ENCODE measurements around the gene SLC2A11. TPM values are rescaled to one million over a fixed set of nuclear protein-coding genes. Genes with fewer than 3 reads are reported as not detected.

Gene SLC2A11
- total and polyA plus RNA-seq, 10 of the 15 experiments (the other 5 are each of a cell fraction or from before 2014, with no cell fraction given), result 0.98 to 18.3 (median 8.6) TPM

- TF ChIP-seq CTCF (IDR thresholded peaks at IDR 0.05 in 2 of 3, conservative IDR thresholded peaks at IDR 0.05 in 1 of 3; ENCODE audit: control insufficient read depth in 2 of 3, extremely low read depth in 1 of 3, insufficient read depth in 1 of 3, low read depth in 3 of 3, low read length in 3 of 3), result peak; percentile 94 to 98 (median 97); a peak in 5 of 6 replicates
- 0 out of 2 replicates have a peak, but pooled peaks have one; percentile 32 for TF ChIP-seq NBN (IDR thresholded peaks at IDR 0.05)
- no peak for TF ChIP-seq MYB (IDR thresholded peaks at IDR 0.05; ENCODE audit: borderline replicate concordance, low read depth, low read length)
- TF ChIP-seq EGR1 (IDR thresholded peaks at IDR 0.05; ENCODE audit: borderline replicate concordance in 1 of 2, low read depth in 2 of 2, low read length in 2 of 2), result peak in 1 of 2 experiments; percentile 73; a peak in 2 of 3 replicates
- no peak for TF ChIP-seq TARDBP (IDR thresholded peaks at IDR 0.05; ENCODE audit: borderline replicate concordance)
- TF ChIP-seq GABPA (IDR thresholded peaks at IDR 0.05; ENCODE audit: low read depth), result no peak
- TF ChIP-seq DPF2 (IDR thresholded peaks at IDR 0.05), result peak; percentile 53; the same call in 1 of the 2 replicates
- TF ChIP-seq CBFB (IDR thresholded peaks at IDR 0.05; ENCODE audit: low read depth), result no peak
- no peak for TF ChIP-seq E2F4 (IDR thresholded peaks at IDR 0.05; ENCODE audit: low read depth, low read length)
- TF ChIP-seq GATAD2B (conservative IDR thresholded peaks at IDR 0.05; ENCODE audit: low read depth), result 0 out of 2 replicates have a peak, but pooled peaks have one; percentile 49
- no peak for TF ChIP-seq ZNF217 (IDR thresholded peaks at IDR 0.05)
- no peak for TF ChIP-seq BRCA1 (IDR thresholded peaks at IDR 0.05; ENCODE audit: low read depth, low read length)
- TF ChIP-seq TCF3 (IDR thresholded peaks at IDR 0.05; ENCODE audit: borderline replicate concordance, insufficient read depth, low read depth, low read length), result no peak
- TF ChIP-seq SRF (IDR thresholded peaks at IDR 0.05; ENCODE audit: low read depth in 2 of 2, low read length in 2 of 2), result 0 out of 4 replicates have a peak, but pooled peaks of 1 of the 2 experiments have one; percentile 30
- no peak for TF ChIP-seq CHD4 (IDR thresholded peaks at IDR 0.05)
- TF ChIP-seq YY1 (IDR thresholded peaks at IDR 0.05; ENCODE audit: low read depth, low read length), result peak; percentile 76
- no peak for TF ChIP-seq ZNF24 (IDR thresholded peaks at IDR 0.05)
- peak; percentile 41 for TF ChIP-seq RUNX3 (IDR thresholded peaks at IDR 0.05; ENCODE audit: low read length)
- TF ChIP-seq REST (IDR thresholded peaks at IDR 0.05; ENCODE audit: low read depth, low read length), result no peak
- peak; percentile 29; the same call in 1 of the 2 replicates for TF ChIP-seq CHD2 (IDR thresholded peaks at IDR 0.05; ENCODE audit: borderline replicate concordance, low read depth, low read length)
- TF ChIP-seq RB1 (IDR thresholded peaks at IDR 0.05; ENCODE audit: borderline replicate concordance), result peak; percentile 51; the same call in 1 of the 2 replicates
- TF ChIP-seq HCFC1 (IDR thresholded peaks at IDR 0.05; ENCODE audit: low read length), result 0 out of 2 replicates have a peak, but pooled peaks have one; percentile 31
Measured at GRCh38 chr22:23849009-23850006, 8.4 kb upstream of the SLC2A11 start (continued).

All from GM12878 (cell line).